CD4-positive, alpha-beta T cell (primary cell): ENCODE data around the gene STMN3. TPM values are rescaled to one million over a fixed set of nuclear protein-coding genes. Genes with fewer than 3 reads are reported as not detected.
"Not testable (repeated sequence)": the region's sequence is repeated elsewhere in the genome, so short reads cannot be mapped to it uniquely, and the experiment has no call there.

Source experiments
- ATAC-seq: fragments of 200-7000 bp; cut with Tn5 transposase; one replicate; pipeline ENCODE4 v1.10.0; 2022; ENCODE audit warnings: mild to moderate bottlenecking; ENCODE audit not compliant: poor library complexity
- CTCF ChIA-PET: fragments of 350-600 bp; sonication (Branson Sonifier 250); formaldehyde crosslinking; loops from one replicate; lab custom pipeline; 2021; ENCODE audit warnings: antibody characterized with exemption, inconsistent platforms; lab: Charles Lee
- POLR2A ChIA-PET: fragments of 350-600 bp; sonication (Branson Sonifier 250); formaldehyde crosslinking; loops from one replicate; lab custom pipeline; 2021; ENCODE audit warnings: antibody characterized with exemption, inconsistent platforms; lab: Charles Lee
- DNase-seq, 14 experiments: peaks; one replicate each; pipeline ENCODE4 v3.0.0-alpha.2; 2013 to 2020; ENCODE audit warnings: mixed read lengths in 2 of 14
- H3K27ac ChIP-seq, 2 donors: one replicate each; pipeline versions ENCODE4 v1.5.1 to v1.7.0; 2013; ENCODE audit warnings: low read length in 2 of 2, low read depth in 1 of 2, mild to moderate bottlenecking in 1 of 2
- H3K27me3 ChIP-seq, 2 experiments: 1 replicate in 1 of 2; 2 replicates in 1 of 2; pipeline versions ENCODE4 v1.6.1 to v1.7.0; 2013; ENCODE audit warnings: low read length in 2 of 2, control low read depth in 1 of 2, mild to moderate bottlenecking in 1 of 2, moderate library complexity in 1 of 2; ENCODE audit not compliant: insufficient read depth in 2 of 2, control insufficient read depth in 1 of 2
- H3K36me3 ChIP-seq: one replicate; pipeline ENCODE4 v1.6.1; 2013; ENCODE audit warnings: low read length, control low read depth; ENCODE audit not compliant: insufficient read depth
- H3K4me1 ChIP-seq: one replicate; pipeline ENCODE4 v1.6.1; 2013; ENCODE audit warnings: low read length, control low read depth; ENCODE audit not compliant: insufficient read depth
- H3K4me3 ChIP-seq: one replicate; pipeline ENCODE4 v1.5.1; 2013; ENCODE audit warnings: mild to moderate bottlenecking, low read length, moderate library complexity
- H3K9me3 ChIP-seq, 2 experiments: 1 replicate in 1 of 2; 2 replicates in 1 of 2; pipeline versions ENCODE4 v1.6.1 to v1.7.0; 2013; ENCODE audit warnings: low read length in 2 of 2, mild to moderate bottlenecking in 2 of 2, control low read depth in 1 of 2, moderate library complexity in 1 of 2; ENCODE audit not compliant: control insufficient read depth in 1 of 2, insufficient read depth in 1 of 2
- H3K27ac Mint-ChIP-seq: one replicate; pipeline ENCODE4 v1.8.0; 2020; ENCODE audit warnings: mixed read lengths
- H3K27me3 Mint-ChIP-seq: one replicate; pipeline ENCODE4 v1.8.0; 2021; ENCODE audit warnings: mixed read lengths
- H3K36me3 Mint-ChIP-seq: one replicate; pipeline ENCODE4 v1.8.0; 2021; ENCODE audit warnings: low read depth, mixed read lengths
- H3K4me1 Mint-ChIP-seq: one replicate; pipeline ENCODE4 v1.8.0; 2021; ENCODE audit warnings: low read depth, mixed read lengths
- H3K4me3 Mint-ChIP-seq: one replicate; pipeline ENCODE4 v1.8.0; 2020; ENCODE audit warnings: mild to moderate bottlenecking, mixed read lengths
- H3K9me3 Mint-ChIP-seq: one replicate; pipeline ENCODE4 v1.8.0; 2020; ENCODE audit warnings: mixed read lengths
- intact Hi-C, 2 experiments: fragments of 100-400 bp; cut with DNase I in 1 of 2; cut with micrococcal nuclease in 1 of 2; formaldehyde crosslinking; loops; one replicate each; pipeline versions ENCODE4 v1.15.1 to v1.9.0; 2023 to 2025; cut with DNase I, micrococcal nuclease
- total RNA-seq, 174 experiments: library from RNA in 2 of 174; stranded (reverse) in 2 of 174; gene quantifications; one replicate each; pipeline ENCODE4 v1.2.3 and lab custom pipeline; 2021 to 2026
- TF ChIP-seq, protein P1 (sequence below): fragments of 200-600 bp; IDR thresholded peaks from one replicate; pipeline ENCODE4 v1.8.0; 2022; ENCODE audit warnings: antibody characterized with exemption, mild to moderate bottlenecking

STMN3 gene
- total RNA-seq, 2 experiments from 2014 or later = 122 to 127 TPM

DNA sequence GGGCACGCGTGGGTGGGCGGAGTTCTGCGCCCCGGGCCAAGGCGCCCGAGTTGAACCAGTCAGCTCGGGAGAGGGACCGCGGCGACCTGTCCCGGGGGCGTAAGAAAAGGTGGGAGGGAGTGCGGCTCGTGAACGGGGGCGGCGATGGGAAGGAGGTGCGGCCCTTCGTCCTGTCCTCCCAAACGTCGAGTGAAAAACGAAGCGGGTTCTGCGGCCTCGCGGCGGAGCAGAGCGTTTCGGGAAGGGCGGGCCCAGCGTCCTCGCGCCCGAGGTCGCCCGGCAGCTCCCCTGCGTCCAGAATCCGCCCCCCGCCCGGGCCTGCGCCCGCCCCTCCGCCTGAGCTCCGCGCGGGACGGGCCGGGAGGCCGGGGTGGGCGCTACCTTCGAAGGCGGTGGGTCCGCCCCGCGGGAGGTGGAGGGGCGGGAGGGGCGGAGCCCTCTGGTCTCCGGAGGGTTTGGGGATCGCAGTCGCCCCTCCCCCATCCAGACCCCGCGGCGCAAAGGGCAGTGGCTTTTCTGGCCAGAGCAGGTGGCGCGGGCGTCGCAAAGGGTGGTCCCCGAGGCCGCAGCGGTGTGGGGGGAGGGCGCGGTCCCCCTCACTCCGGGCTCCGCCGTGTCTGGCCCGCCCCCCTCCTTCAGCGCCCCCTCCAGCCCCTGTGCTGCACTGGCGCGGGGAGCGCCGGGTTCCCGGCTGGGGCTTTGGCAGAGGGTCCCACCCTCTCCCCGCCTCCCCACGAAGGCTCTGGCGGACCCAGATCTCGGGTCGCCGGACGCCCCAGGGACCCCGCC is 838 bp downstream of the STMN3 start:
- DNase-seq (peak in 9 of 14 experiments; percentile 19 to 72 (median 45)), ATAC-seq (peak; percentile 51)
- Histone ChIP-seq H3K36me3 (peaks cover 3% of the 10 kb centered on the region), H3K9me3 (no peaks in the 10 kb centered on the region), H3K27ac (peak overlapping the region in 1 of 2 donors; percentile 38), H3K4me3 (peak overlapping the region; percentile 70), H3K27me3 (no peaks in the 10 kb centered on the region), H3K4me1 (peaks cover 45% of the 10 kb centered on the region)
- Mint-ChIP-seq H3K36me3 (peaks cover 9% of the 10 kb centered on the region), H3K9me3 (no peaks in the 10 kb centered on the region), H3K4me3 (peak overlapping the region; percentile 97), H3K27me3 (no peaks in the 10 kb centered on the region), H3K4me1 (peaks cover 22% of the 10 kb centered on the region), H3K27ac (peak overlapping the region; percentile 88)
- intact Hi-C loops = loop anchor here (5.0 to 10.0 kb wide), 4 partner anchors 82 to 412 kb away; partner anchors contain the start of genes ABHD16B (in 1 of the 2), LIME1 (in 1 of the 2), PPDPF (in 1 of the 2) and SLC2A4RG (in 1 of the 2)
- TF ChIP-seq, protein P1, sequence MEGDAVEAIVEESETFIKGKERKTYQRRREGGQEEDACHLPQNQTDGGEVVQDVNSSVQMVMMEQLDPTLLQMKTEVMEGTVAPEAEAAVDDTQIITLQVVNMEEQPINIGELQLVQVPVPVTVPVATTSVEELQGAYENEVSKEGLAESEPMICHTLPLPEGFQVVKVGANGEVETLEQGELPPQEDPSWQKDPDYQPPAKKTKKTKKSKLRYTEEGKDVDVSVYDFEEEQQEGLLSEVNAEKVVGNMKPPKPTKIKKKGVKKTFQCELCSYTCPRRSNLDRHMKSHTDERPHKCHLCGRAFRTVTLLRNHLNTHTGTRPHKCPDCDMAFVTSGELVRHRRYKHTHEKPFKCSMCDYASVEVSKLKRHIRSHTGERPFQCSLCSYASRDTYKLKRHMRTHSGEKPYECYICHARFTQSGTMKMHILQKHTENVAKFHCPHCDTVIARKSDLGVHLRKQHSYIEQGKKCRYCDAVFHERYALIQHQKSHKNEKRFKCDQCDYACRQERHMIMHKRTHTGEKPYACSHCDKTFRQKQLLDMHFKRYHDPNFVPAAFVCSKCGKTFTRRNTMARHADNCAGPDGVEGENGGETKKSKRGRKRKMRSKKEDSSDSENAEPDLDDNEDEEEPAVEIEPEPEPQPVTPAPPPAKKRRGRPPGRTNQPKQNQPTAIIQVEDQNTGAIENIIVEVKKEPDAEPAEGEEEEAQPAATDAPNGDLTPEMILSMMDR = peak; percentile 12
- ChIA-PET POLR2A (interaction anchor here (0.7 to 3.0 kb wide), 8 partner anchors 9 to 98 kb away, joined by 3 to 20 read pairs (median 3); partner anchors contain the start of genes ARFRP1, GMEB2 and ZGPAT), CTCF (interaction anchor here (1.7 kb wide), 1 partner anchor 10 kb away, joined by 11 read pairs; no protein-coding TSS in a partner anchor)

DNA sequence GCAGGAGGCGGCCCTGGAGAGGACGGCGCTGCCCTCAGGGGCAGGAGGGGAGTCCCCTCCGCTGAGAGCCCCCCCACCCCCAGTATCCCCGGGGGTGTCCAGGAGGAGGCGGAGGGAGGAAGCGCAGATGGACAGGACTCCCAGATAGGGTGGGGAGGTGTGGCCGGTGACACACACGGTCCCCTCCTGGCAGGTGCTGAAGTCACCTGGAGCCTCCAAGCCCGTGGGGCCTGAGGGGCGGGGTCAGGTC is 1.4 kb downstream of the STMN3 start:
- peaks cover 22% of the 10 kb centered on the region for H3K4me1 Mint-ChIP-seq
- Histone ChIP-seq H3K9me3 (no peaks in the 10 kb centered on the region), H3K4me3 (peak overlapping the region; percentile 70), H3K27me3 (no peaks in the 10 kb centered on the region), H3K27ac (peak overlapping the region; percentile 34 to 38), H3K4me1 (peaks cover 40% of the 10 kb centered on the region), H3K36me3 (peaks cover 3% of the 10 kb centered on the region)
- peaks cover 9% of the 10 kb centered on the region for H3K36me3 Mint-ChIP-seq
- H3K4me3 Mint-ChIP-seq = peak overlapping the region; percentile 97
- peak overlapping the region; percentile 88 for H3K27ac Mint-ChIP-seq
- TF ChIP-seq, protein P1 = no peak
- H3K27me3 Mint-ChIP-seq = no peaks in the 10 kb centered on the region
- DNase-seq = peak in 7 of 14 experiments; percentile 36 to 76 (median 57)
- ATAC-seq = peak; percentile 44
- ChIA-PET POLR2A (interaction anchor here (0.7 to 3.0 kb wide), 6 partner anchors 8 to 84 kb away, joined by 3 to 20 read pairs (median 7); partner anchors contain the start of genes ARFRP1, GMEB2 and ZGPAT), CTCF (interaction anchor here (1.7 kb wide), 1 partner anchor 10 kb away, joined by 11 read pairs; no protein-coding TSS in a partner anchor)
- H3K9me3 Mint-ChIP-seq = no peaks in the 10 kb centered on the region
- intact Hi-C loops = loop anchor here (5.0 to 10.0 kb wide), 4 partner anchors 83 to 413 kb away; partner anchors contain the start of genes ABHD16B (in 1 of the 2), LIME1 (in 1 of the 2), PPDPF (in 1 of the 2) and SLC2A4RG (in 1 of the 2)

DNA sequence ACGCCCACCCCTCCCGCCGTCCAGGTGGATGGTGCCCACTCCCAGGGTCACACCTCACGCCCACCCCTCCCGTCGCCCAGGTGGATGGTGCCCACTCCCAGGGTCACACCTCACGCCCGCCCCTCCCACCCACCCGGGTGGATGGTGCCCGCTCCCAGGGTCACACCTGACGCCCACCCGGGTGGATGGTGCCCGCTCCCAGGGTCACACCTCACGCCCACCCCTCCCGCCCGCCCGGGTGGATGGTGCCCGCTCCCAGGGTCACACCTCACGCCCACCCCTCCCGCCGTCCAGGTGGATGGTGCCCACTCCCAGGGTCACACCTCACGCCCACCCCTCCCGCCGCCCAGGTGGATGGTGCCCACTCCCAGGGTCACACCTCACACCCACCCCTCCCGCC is 2.7 kb downstream of the STMN3 start:
- H3K27ac Mint-ChIP-seq, H3K36me3 Mint-ChIP-seq, H3K27me3 ChIP-seq, H3K9me3 Mint-ChIP-seq, H3K4me3 Mint-ChIP-seq, H3K9me3 ChIP-seq, H3K27ac ChIP-seq, H3K27me3 Mint-ChIP-seq, H3K4me3 ChIP-seq, DNase-seq, ATAC-seq, H3K36me3 ChIP-seq, CTCF ChIA-PET: not testable (repeated sequence)
- H3K4me1 ChIP-seq = peaks cover 38% of the 10 kb centered on the region
- intact Hi-C loops = loop anchor here (5.0 to 10.0 kb wide), 4 partner anchors 84 to 414 kb away; partner anchors contain the start of genes ABHD16B (in 1 of the 2), LIME1 (in 1 of the 2), PPDPF (in 1 of the 2) and SLC2A4RG (in 1 of the 2)
- POLR2A ChIA-PET = interaction anchor here (2.8 kb wide), 1 partner anchor 9 kb away, joined by 20 read pairs; no protein-coding TSS in a partner anchor
- peaks cover 25% of the 10 kb centered on the region for H3K4me1 Mint-ChIP-seq
